T-helper 1 cell treated with Interleukin-12 subunit alpha and Interleukin-12 subunit beta and Interleukin-4 antibody, amounts not matched to agents 30 μg/mL and 1 μg/mL, for 36 hours (primary cell): ENCODE results near the gene RAB10.
A peak's percentile ranks its signal among the peaks of the same experiment; 100 is the strongest.
"Not testable (repeated sequence)": the region's sequence is repeated elsewhere in the genome, so short reads cannot be mapped to it uniquely, and the experiment has no call there.

Experiments used
- H3K27ac Mint-ChIP-seq: one replicate; pipeline ENCODE4 v1.8.0; 2021; ENCODE audit warnings: mild to moderate bottlenecking, mixed read lengths
- H3K27me3 Mint-ChIP-seq: one replicate; pipeline ENCODE4 v1.8.0; 2021; ENCODE audit warnings: low read depth, mixed read lengths
- H3K36me3 Mint-ChIP-seq: one replicate; pipeline ENCODE4 v1.8.0; 2021; ENCODE audit warnings: low read depth, mixed read lengths
- H3K4me1 Mint-ChIP-seq: one replicate; pipeline ENCODE4 v1.8.0; 2021; ENCODE audit warnings: low read depth, mixed read lengths
- H3K4me3 Mint-ChIP-seq: one replicate; pipeline ENCODE4 v1.8.0; 2021; ENCODE audit warnings: mild to moderate bottlenecking, moderate library complexity, mixed read lengths
- H3K9me3 Mint-ChIP-seq: one replicate; pipeline ENCODE4 v1.8.0; 2021; ENCODE audit warnings: mixed read lengths

The RAB10 gene

GRCh38 chr2:26032586-26033269 is 1.2 kb upstream of the RAB10 start:
- Mint-ChIP-seq H3K4me3 (peak overlapping the region; percentile 91), H3K4me1 (peaks cover 25% of the 10 kb centered on the region), H3K36me3 (peaks cover 13% of the 10 kb centered on the region), H3K27ac (peak overlapping the region; percentile 89)
- not testable (repeated sequence) for H3K27me3 Mint-ChIP-seq, H3K9me3 Mint-ChIP-seq

GRCh38 chr2:26033270-26033817 is 540 bp upstream of the RAB10 start:
- Mint-ChIP-seq H3K36me3 (peaks cover 16% of the 10 kb centered on the region), H3K27ac (peak overlapping the region; percentile 89), H3K4me3 (peak overlapping the region; percentile 91), H3K4me1 (peaks cover 27% of the 10 kb centered on the region), H3K27me3 (no peaks in the 10 kb centered on the region), H3K9me3 (no peaks in the 10 kb centered on the region)

- Mint-ChIP-seq H3K9me3 (no peaks in the 10 kb centered on the region), H3K27me3 (no peaks in the 10 kb centered on the region), H3K27ac (peak overlapping the region; percentile 90), H3K4me3 (peak overlapping the region; percentile 89), H3K36me3 (peaks cover 16% of the 10 kb centered on the region), H3K4me1 (peaks cover 28% of the 10 kb centered on the region)
Measured at GRCh38 chr2:26034637-26034992, 731 bp downstream of the RAB10 start.

- H3K4me3 Mint-ChIP-seq, result peak overlapping the region; percentile 89
- peaks cover 30% of the 10 kb centered on the region for H3K4me1 Mint-ChIP-seq
- peak overlapping the region; percentile 90 for H3K27ac Mint-ChIP-seq
- no peaks in the 10 kb centered on the region for H3K27me3 Mint-ChIP-seq
- H3K9me3 Mint-ChIP-seq, result no peaks in the 10 kb centered on the region
- peaks cover 18% of the 10 kb centered on the region for H3K36me3 Mint-ChIP-seq
Measured at GRCh38 chr2:26035090-26035743, 1.3 kb downstream of the RAB10 start.

DNA sequence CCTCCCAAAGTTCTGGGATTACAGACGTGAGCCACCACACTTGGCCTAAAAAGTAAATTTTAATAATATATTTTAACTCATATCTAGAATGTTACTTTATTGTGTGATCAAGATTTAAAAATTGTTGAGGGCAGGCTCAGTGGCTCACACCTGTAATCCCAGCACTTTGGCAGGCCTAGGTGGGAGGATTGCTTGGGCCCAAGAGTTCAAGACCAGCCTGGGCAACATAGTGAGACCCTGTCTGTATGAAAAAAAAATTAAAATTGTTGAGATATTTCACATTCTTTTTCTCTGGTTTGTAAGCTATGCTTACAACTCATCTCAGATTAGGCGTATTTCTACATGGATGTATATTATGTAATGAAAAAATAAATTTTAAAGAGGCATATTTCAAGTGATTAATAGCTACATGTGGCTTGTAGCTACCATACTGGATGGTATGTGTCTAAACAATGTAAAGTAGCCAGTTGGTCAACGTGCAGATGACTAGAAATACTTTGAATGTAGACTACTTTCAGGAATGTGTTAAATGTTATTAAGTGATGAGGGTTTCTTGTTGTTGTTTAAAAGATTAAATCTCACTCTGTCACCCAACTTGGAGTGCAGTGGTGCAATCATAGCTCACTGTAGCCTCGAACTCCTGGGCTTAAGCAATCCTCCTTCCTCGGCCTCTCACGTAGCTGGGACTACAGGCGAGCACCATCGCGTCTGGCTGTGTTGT is 5.9 kb downstream of the RAB10 start:
- peaks cover 25% of the 10 kb centered on the region for H3K36me3 Mint-ChIP-seq
- H3K27me3 Mint-ChIP-seq, result no peaks in the 10 kb centered on the region
- no peaks in the 10 kb centered on the region for H3K9me3 Mint-ChIP-seq
- H3K27ac Mint-ChIP-seq, result no peak overlapping the region
- no peak overlapping the region for H3K4me3 Mint-ChIP-seq
- H3K4me1 Mint-ChIP-seq, result peaks cover 43% of the 10 kb centered on the region

- Mint-ChIP-seq H3K4me3 (no peak overlapping the region), H3K36me3 (peaks cover 23% of the 10 kb centered on the region), H3K27ac (no peak overlapping the region), H3K9me3 (no peaks in the 10 kb centered on the region), H3K27me3 (no peaks in the 10 kb centered on the region), H3K4me1 (peaks cover 35% of the 10 kb centered on the region)
Measured at GRCh38 chr2:26043109-26043508, 9.2 kb downstream of the RAB10 start.

DNA sequence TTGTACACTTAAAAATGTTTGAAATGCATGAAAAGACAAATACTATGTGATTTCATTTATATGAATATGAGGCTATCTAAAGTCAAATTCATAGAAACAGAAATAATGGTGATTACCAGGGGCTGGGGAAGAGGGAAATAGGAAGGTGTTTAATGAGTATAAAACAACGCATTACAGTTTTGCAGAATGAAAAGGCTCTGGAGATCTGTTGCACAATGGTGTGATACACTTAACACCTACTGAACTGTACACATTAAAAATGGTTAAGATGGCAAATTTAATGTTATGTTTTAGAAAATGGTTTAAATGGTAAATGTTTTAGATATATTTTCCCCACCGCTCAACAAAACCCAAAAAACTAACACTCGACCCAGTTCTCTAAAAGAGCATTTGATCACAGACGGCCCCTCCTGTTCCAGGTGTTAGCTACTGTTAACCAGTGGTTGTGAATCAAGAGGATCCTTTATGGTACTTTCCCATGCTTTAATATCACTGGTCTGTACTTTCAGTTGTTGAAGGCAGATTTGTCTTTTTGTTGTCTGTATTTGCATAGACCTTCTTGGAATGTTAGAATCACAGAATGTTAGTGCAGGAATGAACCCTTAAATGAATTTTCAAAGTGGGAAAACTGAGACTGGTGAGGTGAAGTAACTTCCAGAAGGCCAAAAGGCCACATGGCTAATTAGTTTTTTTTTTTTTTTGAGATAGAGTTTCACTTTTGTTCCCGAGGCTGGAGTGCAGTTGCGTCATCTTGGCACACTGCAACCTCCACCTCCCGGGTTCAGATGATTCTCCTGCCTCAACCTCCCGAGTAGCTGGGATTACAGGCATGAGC is 10.2 kb downstream of the RAB10 start:
- H3K27me3 Mint-ChIP-seq, result no peaks in the 10 kb centered on the region
- H3K36me3 Mint-ChIP-seq, result peaks cover 28% of the 10 kb centered on the region
- H3K27ac Mint-ChIP-seq, result peak overlapping the region; percentile 47
- H3K4me3 Mint-ChIP-seq, result peak overlapping the region; percentile 36
- H3K9me3 Mint-ChIP-seq, result no peaks in the 10 kb centered on the region
- peaks cover 37% of the 10 kb centered on the region for H3K4me1 Mint-ChIP-seq

- peaks cover 34% of the 10 kb centered on the region for H3K4me1 Mint-ChIP-seq
- H3K27me3 Mint-ChIP-seq, result no peaks in the 10 kb centered on the region
- H3K27ac Mint-ChIP-seq, result no peak overlapping the region
- H3K36me3 Mint-ChIP-seq, result peaks cover 33% of the 10 kb centered on the region
- H3K4me3 Mint-ChIP-seq, result no peak overlapping the region
- H3K9me3 Mint-ChIP-seq, result no peaks in the 10 kb centered on the region
Measured at GRCh38 chr2:26048791-26049190, 14.9 kb downstream of the RAB10 start.

GRCh38 chr2:26049641-26050040 is 15.8 kb downstream of the RAB10 start:
- Mint-ChIP-seq H3K4me3 (no peak overlapping the region), H3K4me1 (peaks cover 32% of the 10 kb centered on the region), H3K27ac (no peak overlapping the region), H3K36me3 (peaks cover 33% of the 10 kb centered on the region), H3K27me3 (no peaks in the 10 kb centered on the region), H3K9me3 (no peaks in the 10 kb centered on the region)

DNA sequence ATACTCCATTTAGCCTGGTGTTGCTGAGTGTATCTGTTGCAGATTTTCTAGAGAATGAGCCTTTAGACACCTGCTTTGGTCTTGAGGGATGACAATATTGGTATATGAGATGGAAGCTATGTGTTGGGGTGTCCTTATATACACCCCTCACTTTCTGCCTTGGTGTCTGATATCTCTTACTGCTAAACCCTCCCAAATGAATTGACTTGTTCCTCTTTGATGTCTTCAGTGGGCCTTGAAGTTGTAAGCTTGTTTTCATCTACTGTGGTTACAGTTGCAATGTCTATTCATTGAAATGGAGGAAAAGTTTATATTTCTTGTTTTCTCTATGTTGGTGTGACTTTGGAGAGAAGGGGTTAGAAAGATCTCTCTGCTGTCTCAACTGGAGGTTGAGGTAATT is 18.9 kb downstream of the RAB10 start:
- H3K27ac Mint-ChIP-seq, result no peak overlapping the region
- peaks cover 28% of the 10 kb centered on the region for H3K36me3 Mint-ChIP-seq
- no peaks in the 10 kb centered on the region for H3K9me3 Mint-ChIP-seq
- no peaks in the 10 kb centered on the region for H3K27me3 Mint-ChIP-seq
- no peak overlapping the region for H3K4me3 Mint-ChIP-seq
- peaks cover 31% of the 10 kb centered on the region for H3K4me1 Mint-ChIP-seq

GRCh38 chr2:26054598-26055348 is 20.9 kb downstream of the RAB10 start:
- Mint-ChIP-seq H3K27me3 (no peaks in the 10 kb centered on the region), H3K27ac (no peak overlapping the region), H3K4me3 (no peak overlapping the region), H3K36me3 (peaks cover 25% of the 10 kb centered on the region), H3K4me1 (peaks cover 38% of the 10 kb centered on the region), H3K9me3 (no peaks in the 10 kb centered on the region)

- H3K27ac Mint-ChIP-seq, result no peak overlapping the region
- H3K27me3 Mint-ChIP-seq, result no peaks in the 10 kb centered on the region
- no peak overlapping the region for H3K4me3 Mint-ChIP-seq
- H3K36me3 Mint-ChIP-seq, result peaks cover 13% of the 10 kb centered on the region
- no peaks in the 10 kb centered on the region for H3K9me3 Mint-ChIP-seq
- H3K4me1 Mint-ChIP-seq, result peaks cover 35% of the 10 kb centered on the region
Measured at GRCh38 chr2:26058390-26058789, 24.5 kb downstream of the RAB10 start.

DNA sequence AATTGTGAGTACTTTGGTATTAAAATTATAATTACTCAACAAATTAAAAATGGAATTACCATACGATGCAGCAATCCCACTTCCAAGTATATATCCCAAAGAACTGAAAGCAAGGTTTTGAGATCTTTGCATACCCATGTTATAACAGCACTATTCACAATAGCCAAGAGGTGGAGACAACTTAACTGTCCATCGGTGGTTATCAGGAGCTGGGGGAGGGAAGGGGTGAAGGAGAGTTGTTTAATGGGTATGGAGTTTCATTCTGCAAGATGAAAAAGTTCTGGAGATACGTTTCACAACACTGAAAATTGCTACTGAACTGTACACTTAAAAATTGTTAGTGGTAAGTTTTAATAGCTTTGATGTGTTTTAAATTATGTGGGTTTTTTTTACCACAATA is 25.7 kb downstream of the RAB10 start:
- Mint-ChIP-seq H3K36me3 (peaks cover 18% of the 10 kb centered on the region), H3K27me3 (no peaks in the 10 kb centered on the region), H3K4me3 (no peak overlapping the region), H3K4me1 (peaks cover 31% of the 10 kb centered on the region), H3K27ac (no peak overlapping the region), H3K9me3 (no peaks in the 10 kb centered on the region)
